Lower leg skin (tissue), 4 donors: ENCODE measurements around the gene ZIC3. TPM values are rescaled to one million over a fixed set of nuclear protein-coding genes. Genes with fewer than 3 reads are reported as not detected.
"Not testable (repeated sequence)": the region's sequence is repeated elsewhere in the genome, so short reads cannot be mapped to it uniquely, and the experiment has no call there.

Experiments used
- DNase-seq, 2 donors: peaks; one replicate each; pipeline ENCODE4 v3.0.0-alpha.2; 2019; ENCODE audit warnings: low spot score in 2 of 2
- H3K4me3 ChIP-seq: fragments of 200-600 bp; sonication (generic); 2 replicates; pipeline ENCODE4 v1.5.1; 2017; ENCODE audit warnings: mild to moderate bottlenecking, low read depth; ENCODE audit not compliant: poor library complexity, severe bottlenecking
- POLR2A ChIP-seq, 2 donors: fragments of 450-650 bp; IDR thresholded peaks; one replicate each; pipeline ENCODE4 v1.6.1; 2016 to 2017; ENCODE audit warnings: antibody characterized with exemption in 2 of 2, mild to moderate bottlenecking in 1 of 2, moderate library complexity in 1 of 2
- WGBS, 2 donors: methylation state at CpG; one replicate each; pipeline ENCODE4 v1.1.5; 2018; 5-methylcytosine and 5-hydroxymethylcytosine counted together
- intact Hi-C: fragments of 100-400 bp; cut with DNase I; formaldehyde crosslinking; loops from one replicate; pipeline ENCODE4 v1.15.0; 2023; ENCODE audit warnings: low total_unique reads
- total RNA-seq, 4 donors: library from RNA; depleted of rRNA; stranded (reverse); fragments of >200 nt; gene quantifications; one replicate each; pipeline ENCODE4 v1.1.0, GENCODE V29; 2016
- TF ChIP-seq, protein P1 (sequence below), 3 donors: fragments of 450-650 bp; IDR thresholded peaks; one replicate each; pipeline ENCODE4 v1.5.1; 2016; ENCODE audit warnings: antibody characterized with exemption in 3 of 3, mild to moderate bottlenecking in 3 of 3, moderate library complexity in 2 of 3

Gene ZIC3
- total RNA-seq, 4 donors from 2014 or later: not detected

- TF ChIP-seq POLR2A (IDR thresholded peaks at IDR 0.05): no peak
- TF ChIP-seq, protein P1, sequence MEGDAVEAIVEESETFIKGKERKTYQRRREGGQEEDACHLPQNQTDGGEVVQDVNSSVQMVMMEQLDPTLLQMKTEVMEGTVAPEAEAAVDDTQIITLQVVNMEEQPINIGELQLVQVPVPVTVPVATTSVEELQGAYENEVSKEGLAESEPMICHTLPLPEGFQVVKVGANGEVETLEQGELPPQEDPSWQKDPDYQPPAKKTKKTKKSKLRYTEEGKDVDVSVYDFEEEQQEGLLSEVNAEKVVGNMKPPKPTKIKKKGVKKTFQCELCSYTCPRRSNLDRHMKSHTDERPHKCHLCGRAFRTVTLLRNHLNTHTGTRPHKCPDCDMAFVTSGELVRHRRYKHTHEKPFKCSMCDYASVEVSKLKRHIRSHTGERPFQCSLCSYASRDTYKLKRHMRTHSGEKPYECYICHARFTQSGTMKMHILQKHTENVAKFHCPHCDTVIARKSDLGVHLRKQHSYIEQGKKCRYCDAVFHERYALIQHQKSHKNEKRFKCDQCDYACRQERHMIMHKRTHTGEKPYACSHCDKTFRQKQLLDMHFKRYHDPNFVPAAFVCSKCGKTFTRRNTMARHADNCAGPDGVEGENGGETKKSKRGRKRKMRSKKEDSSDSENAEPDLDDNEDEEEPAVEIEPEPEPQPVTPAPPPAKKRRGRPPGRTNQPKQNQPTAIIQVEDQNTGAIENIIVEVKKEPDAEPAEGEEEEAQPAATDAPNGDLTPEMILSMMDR (IDR thresholded peaks at IDR 0.05): no peak
- H3K4me3 ChIP-seq: no peak overlapping the region
- no peak for DNase-seq
- intact Hi-C loops: no loop called here
- 26 to 47% methylated on average over 24 of the region's 24 CpGs for WGBS, 2 donors
Measured at GRCh38 chrX:137549073-137549472, 16.9 kb upstream of the ZIC3 start.

GRCh38 chrX:137549851-137550664 is 15.9 kb upstream of the ZIC3 start:
- 1 to 31% methylated on average over 22 to 58 of the region's 58 CpGs for WGBS, 2 donors
- no peak for DNase-seq
- H3K4me3 ChIP-seq: no peak overlapping the region
- intact Hi-C loops: no loop called here
- no peak for TF ChIP-seq POLR2A (IDR thresholded peaks at IDR 0.05)
- TF ChIP-seq, protein P1 (IDR thresholded peaks at IDR 0.05): no peak

DNA sequence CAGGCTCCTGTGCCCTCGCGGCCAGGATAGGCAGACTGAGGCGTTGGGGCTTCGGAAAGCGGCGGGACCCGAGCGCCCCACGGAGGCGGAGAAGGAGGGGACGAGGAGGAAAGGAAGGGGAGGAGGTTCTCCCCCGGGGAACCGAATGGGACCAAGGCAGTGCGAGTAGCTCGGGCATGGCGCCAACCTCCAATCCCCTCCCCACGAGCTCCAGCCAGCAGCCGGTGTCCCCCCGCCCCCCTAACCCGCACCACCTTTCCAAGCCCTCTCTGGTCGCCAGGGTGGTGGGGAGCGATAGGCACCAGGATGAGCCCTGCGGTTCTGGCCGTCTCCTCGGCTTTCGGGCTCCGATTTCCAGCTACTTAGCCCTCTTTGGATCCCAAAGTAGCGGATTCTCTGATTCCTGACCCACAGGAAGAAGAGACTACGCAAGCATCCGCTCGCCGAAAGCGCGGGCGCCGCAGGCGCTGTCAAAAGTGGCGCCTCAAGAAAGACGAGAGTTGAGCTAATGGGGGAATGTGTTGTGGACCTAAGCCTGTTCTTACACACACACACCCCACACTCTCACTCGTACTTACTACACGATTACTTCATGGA is 15.2 kb upstream of the ZIC3 start:
- no peak for TF ChIP-seq POLR2A (IDR thresholded peaks at IDR 0.05)
- TF ChIP-seq, protein P1 (IDR thresholded peaks at IDR 0.05): no peak
- no peak overlapping the region for H3K4me3 ChIP-seq
- 6 to 30% methylated on average over 30 to 40 of the region's 41 CpGs for WGBS, 2 donors
- intact Hi-C loops: no loop called here
- no peak for DNase-seq

DNA sequence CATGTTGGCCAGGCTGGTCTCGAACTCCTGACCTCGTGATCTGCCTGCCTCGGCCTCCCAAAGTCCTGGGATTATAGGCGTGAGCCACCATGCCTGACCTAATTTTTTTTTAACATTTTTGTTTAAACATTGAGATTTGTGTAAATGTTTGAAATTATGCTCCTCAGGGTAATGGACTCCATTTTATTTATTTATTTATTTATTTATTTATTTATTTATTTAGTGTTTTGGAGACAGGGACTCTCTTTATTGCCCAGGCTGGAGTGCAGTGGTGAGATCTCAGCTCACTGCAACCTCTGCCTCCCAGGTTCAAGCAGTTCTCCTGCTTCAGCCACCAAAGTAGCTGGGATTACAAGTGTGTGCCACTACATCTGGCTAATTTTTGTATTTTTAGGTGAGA is 13.8 kb upstream of the ZIC3 start:
- H3K4me3 ChIP-seq, DNase-seq, intact Hi-C loops: not testable (repeated sequence)
- 89 to 93% methylated on average over 4 of the region's 4 CpGs for WGBS, 2 donors

- no peak for TF ChIP-seq POLR2A (IDR thresholded peaks at IDR 0.05)
- TF ChIP-seq, protein P1 (IDR thresholded peaks at IDR 0.05): no peak
- no peak for DNase-seq
- intact Hi-C loops: no loop called here
- 38 to 55% methylated on average over 8 of the region's 8 CpGs for WGBS, 2 donors
- H3K4me3 ChIP-seq: no peak overlapping the region
Measured at GRCh38 chrX:137562096-137562495, 3.8 kb upstream of the ZIC3 start.
